Keratinocyte (primary cell): ENCODE results near the gene B4GAT1.

Experiments used
- CTCF ChIP-seq, 3 experiments: IDR thresholded peaks in 1 of 3; conservative IDR thresholded peaks in 1 of 3; optimal IDR thresholded peaks in 1 of 3; 2 replicates in 2 of 3; 3 replicates in 1 of 3; pipeline versions ENCODE3 to v1.5.1; 2011; ENCODE audit warnings: low read length in 3 of 3, mild to moderate bottlenecking in 3 of 3, moderate library complexity in 2 of 3, control low read depth in 1 of 3, inconsistent platforms in 1 of 3; ENCODE audit not compliant: insufficient read depth in 2 of 3; ENCODE audit errors: extremely low read depth in 1 of 3
- EZH2 ChIP-seq: IDR thresholded peaks from one replicate; pipeline ENCODE4 v1.6.1; 2012; ENCODE audit warnings: inconsistent platforms, mild to moderate bottlenecking, low read length, moderate library complexity

GRCh38 chr11:66365166-66365565 lies 17.7 kb upstream of the B4GAT1 start:
- no peak for TF ChIP-seq CTCF (optimal IDR thresholded peaks at IDR 0.05 in 1 of 3, IDR thresholded peaks at IDR 0.05 in 1 of 3, conservative IDR thresholded peaks at IDR 0.05 in 1 of 3; ENCODE audit: extremely low read depth in 1 of 3, insufficient read depth in 2 of 3, low read length in 3 of 3)
- no peak for TF ChIP-seq EZH2
